SK-N-SH treated with all-trans-retinoic acid at 6 μM for 48 hours (cell line): ENCODE measurements around the gene MNT.

Experiments used
- ATAC-seq: fragments of 200-7000 bp; cut with Tn5 transposase; 3 replicates; pipeline ENCODE4 v1.9.1; 2020; ENCODE audit warnings: mild to moderate bottlenecking, moderate library complexity
- ARNTL ChIP-seq: fragments of 450-650 bp; formaldehyde crosslinking; IDR thresholded peaks from 2 replicates; pipeline ENCODE4 v1.5.0; 2020; ENCODE audit warnings: low read depth, mild to moderate bottlenecking, moderate library complexity, borderline replicate concordance
- BACH2 ChIP-seq: fragments of 250-450 bp; sonication (Bioruptor Pico); IDR thresholded peaks from 2 replicates; pipeline ENCODE4 v1.9.0; 2021; ENCODE audit warnings: mild to moderate bottlenecking, borderline replicate concordance
- CSDC2 ChIP-seq: fragments of 250-450 bp; sonication (Bioruptor Pico); IDR thresholded peaks from 2 replicates; pipeline ENCODE4 v1.5.0; 2020; ENCODE audit warnings: mild to moderate bottlenecking, moderate library complexity
- ESRRG ChIP-seq: fragments of 250-450 bp; sonication (Bioruptor Pico); IDR thresholded peaks from 2 replicates; pipeline ENCODE4 v1.6.1; 2021; ENCODE audit warnings: mild to moderate bottlenecking
- GLIS3 ChIP-seq: fragments of 250-450 bp; sonication (Bioruptor Pico); IDR thresholded peaks from 2 replicates; pipeline ENCODE4 v1.5.0; 2020; ENCODE audit warnings: mild to moderate bottlenecking, moderate library complexity
- ISL1 ChIP-seq: fragments of 250-450 bp; sonication (Bioruptor Pico); IDR thresholded peaks from 2 replicates; pipeline ENCODE4 v2.1.2; 2022; ENCODE audit warnings: mild to moderate bottlenecking, moderate library complexity
- OSR1 ChIP-seq: fragments of 250-450 bp; sonication (Bioruptor Pico); IDR thresholded peaks from 2 replicates; pipeline ENCODE4 v1.8.0; 2022; ENCODE audit warnings: moderate library complexity, mild to moderate bottlenecking, inconsistent platforms
- PPARA ChIP-seq: fragments of 250-450 bp; sonication (Bioruptor Pico); IDR thresholded peaks from 2 replicates; pipeline ENCODE4 v1.5.0; 2020; ENCODE audit warnings: mild to moderate bottlenecking, borderline replicate concordance
- RARB ChIP-seq: fragments of 250-450 bp; sonication (Bioruptor Pico); IDR thresholded peaks from 2 replicates; pipeline ENCODE4 v1.8.0; 2021; ENCODE audit warnings: mild to moderate bottlenecking, moderate library complexity
- SNAI2 ChIP-seq: fragments of 250-450 bp; sonication (Bioruptor Pico); IDR thresholded peaks from 2 replicates; pipeline ENCODE4 v1.5.0; 2020; ENCODE audit warnings: mild to moderate bottlenecking, moderate library complexity
- TCF4 ChIP-seq: fragments of 250-450 bp; sonication (Bioruptor Pico); IDR thresholded peaks from 2 replicates; pipeline ENCODE4 v1.8.0; 2021; ENCODE audit warnings: mild to moderate bottlenecking, moderate library complexity, borderline replicate concordance
- ZC3H10 ChIP-seq: fragments of 250-450 bp; sonication (Bioruptor Pico); IDR thresholded peaks from 2 replicates; pipeline ENCODE4 v1.5.1; 2021; ENCODE audit warnings: mild to moderate bottlenecking, moderate library complexity
- ZFP3 ChIP-seq: fragments of 250-450 bp; sonication (Bioruptor Pico); IDR thresholded peaks from 2 replicates; pipeline ENCODE4 v1.5.0; 2020; ENCODE audit warnings: mild to moderate bottlenecking, moderate library complexity
- ZFP30 ChIP-seq: fragments of 450-650 bp; formaldehyde crosslinking; IDR thresholded peaks from 2 replicates; pipeline ENCODE4 v1.5.0; 2022; ENCODE audit warnings: mild to moderate bottlenecking, moderate library complexity
- ZNF565 ChIP-seq: fragments of 450-650 bp; formaldehyde crosslinking; conservative IDR thresholded peaks from 2 replicates; pipeline ENCODE4 v1.5.0; 2020; ENCODE audit warnings: low read depth, mild to moderate bottlenecking, moderate library complexity
- ZNF70 ChIP-seq: fragments of 450-650 bp; formaldehyde crosslinking; IDR thresholded peaks from 2 replicates; pipeline ENCODE4 v1.5.0; 2020; ENCODE audit warnings: mild to moderate bottlenecking, moderate library complexity
- ZNF8 ChIP-seq: fragments of 450-650 bp; formaldehyde crosslinking; IDR thresholded peaks from 2 replicates; pipeline ENCODE4 v1.5.0; 2020; ENCODE audit warnings: mild to moderate bottlenecking, moderate library complexity
- TF ChIP-seq, protein P1 (sequence below): fragments of 250-450 bp; sonication (Bioruptor Pico); IDR thresholded peaks from 2 replicates; pipeline ENCODE4 v1.5.1; 2021; ENCODE audit warnings: mild to moderate bottlenecking, moderate library complexity
- TF ChIP-seq, protein P2 (sequence below): fragments of 250-450 bp; sonication (Bioruptor Pico); IDR thresholded peaks from 2 replicates; pipeline ENCODE4 v1.5.0; 2020; ENCODE audit warnings: mild to moderate bottlenecking, moderate library complexity
- TF ChIP-seq, protein P3 (sequence below): fragments of 250-450 bp; sonication (Bioruptor Pico); IDR thresholded peaks from 2 replicates; pipeline ENCODE4 v1.8.0; 2021; ENCODE audit warnings: low read depth, mild to moderate bottlenecking, moderate library complexity, borderline replicate concordance
- TF ChIP-seq, protein P4 (sequence below): fragments of 250-450 bp; sonication (Bioruptor Pico); IDR thresholded peaks from 2 replicates; pipeline ENCODE4 v1.5.1; 2020; ENCODE audit warnings: low read depth, mild to moderate bottlenecking, moderate library complexity

Gene MNT

DNA sequence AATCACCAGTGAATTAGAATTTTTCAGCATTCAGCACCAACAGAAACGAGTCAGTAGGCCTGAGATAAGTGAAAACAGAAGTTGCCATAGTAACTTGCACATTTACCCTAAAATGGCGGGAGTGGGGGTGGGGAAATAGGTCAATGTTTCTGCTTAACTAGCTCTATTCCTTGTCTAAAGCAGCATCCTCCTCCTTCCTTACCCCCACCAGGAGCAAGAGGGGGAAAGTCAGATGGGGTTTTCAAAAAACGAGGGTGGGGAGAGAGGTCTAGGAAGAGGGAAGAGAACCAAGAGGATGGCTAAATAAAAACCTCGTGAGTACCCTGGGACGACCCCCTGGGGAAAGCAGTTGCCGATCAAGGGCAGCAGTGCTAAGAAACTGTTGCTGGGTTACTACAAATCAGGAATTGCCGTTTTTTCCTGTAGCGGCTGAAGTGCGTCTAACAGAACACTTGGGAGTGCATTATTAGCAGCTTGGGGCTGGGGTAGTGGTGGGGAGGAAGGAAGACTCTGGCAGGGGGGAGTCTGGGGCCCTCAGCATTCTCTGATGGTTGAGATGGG is 34.4 kb upstream of the MNT start:
- no peak for ATAC-seq

DNA sequence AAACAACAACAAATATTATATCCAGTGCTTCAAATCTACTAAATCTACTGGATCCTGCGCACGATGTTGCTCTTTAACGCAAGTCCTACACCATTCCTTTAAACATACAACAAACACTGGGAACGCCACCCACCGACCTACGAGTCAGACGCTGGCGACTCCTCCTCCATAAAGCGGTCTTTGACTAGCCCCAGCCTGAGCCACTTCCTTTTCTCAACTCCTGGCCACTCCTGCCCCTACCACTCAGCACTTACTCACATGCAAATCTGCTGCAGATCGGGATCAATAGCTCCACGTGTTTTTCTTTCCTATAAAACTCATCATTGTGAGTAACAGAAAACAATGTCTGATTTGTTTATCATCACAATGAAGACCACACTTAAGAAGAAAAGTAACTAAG is 32.8 kb upstream of the MNT start:
- TF ChIP-seq ZFP3 (no peak), GLIS3 (CRISPR knock-in tag) (no peak), ZC3H10 (CRISPR knock-in tag) (no peak), ZNF8 (no peak), SNAI2 (CRISPR knock-in tag) (no peak), BACH2 (no peak), CSDC2 (CRISPR knock-in tag) (no peak), ARNTL (CRISPR knock-in tag) (no peak), ESRRG (CRISPR knock-in tag) (no peak), ZNF70 (CRISPR knock-in tag) (no peak), ISL1 (CRISPR knock-in tag) (no peak), ZFP30 (no peak), TCF4 (CRISPR knock-in tag) (no peak), OSR1 (CRISPR knock-in tag) (no peak), RARB (no peak), ZNF565 (CRISPR knock-in tag) (no peak)
- TF ChIP-seq, protein P1, sequence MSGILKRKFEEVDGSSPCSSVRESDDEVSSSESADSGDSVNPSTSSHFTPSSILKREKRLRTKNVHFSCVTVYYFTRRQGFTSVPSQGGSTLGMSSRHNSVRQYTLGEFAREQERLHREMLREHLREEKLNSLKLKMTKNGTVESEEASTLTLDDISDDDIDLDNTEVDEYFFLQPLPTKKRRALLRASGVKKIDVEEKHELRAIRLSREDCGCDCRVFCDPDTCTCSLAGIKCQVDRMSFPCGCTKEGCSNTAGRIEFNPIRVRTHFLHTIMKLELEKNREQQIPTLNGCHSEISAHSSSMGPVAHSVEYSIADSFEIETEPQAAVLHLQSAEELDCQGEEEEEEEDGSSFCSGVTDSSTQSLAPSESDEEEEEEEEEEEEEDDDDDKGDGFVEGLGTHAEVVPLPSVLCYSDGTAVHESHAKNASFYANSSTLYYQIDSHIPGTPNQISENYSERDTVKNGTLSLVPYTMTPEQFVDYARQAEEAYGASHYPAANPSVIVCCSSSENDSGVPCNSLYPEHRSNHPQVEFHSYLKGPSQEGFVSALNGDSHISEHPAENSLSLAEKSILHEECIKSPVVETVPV (CRISPR knock-in tag): no peak
- TF ChIP-seq, protein P2, sequence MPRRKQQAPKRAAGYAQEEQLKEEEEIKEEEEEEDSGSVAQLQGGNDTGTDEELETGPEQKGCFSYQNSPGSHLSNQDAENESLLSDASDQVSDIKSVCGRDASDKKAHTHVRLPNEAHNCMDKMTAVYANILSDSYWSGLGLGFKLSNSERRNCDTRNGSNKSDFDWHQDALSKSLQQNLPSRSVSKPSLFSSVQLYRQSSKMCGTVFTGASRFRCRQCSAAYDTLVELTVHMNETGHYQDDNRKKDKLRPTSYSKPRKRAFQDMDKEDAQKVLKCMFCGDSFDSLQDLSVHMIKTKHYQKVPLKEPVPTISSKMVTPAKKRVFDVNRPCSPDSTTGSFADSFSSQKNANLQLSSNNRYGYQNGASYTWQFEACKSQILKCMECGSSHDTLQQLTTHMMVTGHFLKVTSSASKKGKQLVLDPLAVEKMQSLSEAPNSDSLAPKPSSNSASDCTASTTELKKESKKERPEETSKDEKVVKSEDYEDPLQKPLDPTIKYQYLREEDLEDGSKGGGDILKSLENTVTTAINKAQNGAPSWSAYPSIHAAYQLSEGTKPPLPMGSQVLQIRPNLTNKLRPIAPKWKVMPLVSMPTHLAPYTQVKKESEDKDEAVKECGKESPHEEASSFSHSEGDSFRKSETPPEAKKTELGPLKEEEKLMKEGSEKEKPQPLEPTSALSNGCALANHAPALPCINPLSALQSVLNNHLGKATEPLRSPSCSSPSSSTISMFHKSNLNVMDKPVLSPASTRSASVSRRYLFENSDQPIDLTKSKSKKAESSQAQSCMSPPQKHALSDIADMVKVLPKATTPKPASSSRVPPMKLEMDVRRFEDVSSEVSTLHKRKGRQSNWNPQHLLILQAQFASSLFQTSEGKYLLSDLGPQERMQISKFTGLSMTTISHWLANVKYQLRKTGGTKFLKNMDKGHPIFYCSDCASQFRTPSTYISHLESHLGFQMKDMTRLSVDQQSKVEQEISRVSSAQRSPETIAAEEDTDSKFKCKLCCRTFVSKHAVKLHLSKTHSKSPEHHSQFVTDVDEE (CRISPR knock-in tag): no peak
- TF ChIP-seq, protein P3, sequence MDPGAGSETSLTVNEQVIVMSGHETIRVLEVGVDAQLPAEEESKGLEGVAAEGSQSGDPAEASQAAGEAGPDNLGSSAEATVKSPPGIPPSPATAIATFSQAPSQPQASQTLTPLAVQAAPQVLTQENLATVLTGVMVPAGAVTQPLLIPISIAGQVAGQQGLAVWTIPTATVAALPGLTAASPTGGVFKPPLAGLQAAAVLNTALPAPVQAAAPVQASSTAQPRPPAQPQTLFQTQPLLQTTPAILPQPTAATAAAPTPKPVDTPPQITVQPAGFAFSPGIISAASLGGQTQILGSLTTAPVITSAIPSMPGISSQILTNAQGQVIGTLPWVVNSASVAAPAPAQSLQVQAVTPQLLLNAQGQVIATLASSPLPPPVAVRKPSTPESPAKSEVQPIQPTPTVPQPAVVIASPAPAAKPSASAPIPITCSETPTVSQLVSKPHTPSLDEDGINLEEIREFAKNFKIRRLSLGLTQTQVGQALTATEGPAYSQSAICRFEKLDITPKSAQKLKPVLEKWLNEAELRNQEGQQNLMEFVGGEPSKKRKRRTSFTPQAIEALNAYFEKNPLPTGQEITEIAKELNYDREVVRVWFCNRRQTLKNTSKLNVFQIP (CRISPR knock-in tag): no peak
- ATAC-seq: no peak

More for the DNA sequence above, 34.4 kb upstream of the MNT start:
- TF ChIP-seq ZFP30 (no peak), ZFP3 (no peak), ZNF70 (CRISPR knock-in tag) (no peak)
- TF ChIP-seq, protein P4, sequence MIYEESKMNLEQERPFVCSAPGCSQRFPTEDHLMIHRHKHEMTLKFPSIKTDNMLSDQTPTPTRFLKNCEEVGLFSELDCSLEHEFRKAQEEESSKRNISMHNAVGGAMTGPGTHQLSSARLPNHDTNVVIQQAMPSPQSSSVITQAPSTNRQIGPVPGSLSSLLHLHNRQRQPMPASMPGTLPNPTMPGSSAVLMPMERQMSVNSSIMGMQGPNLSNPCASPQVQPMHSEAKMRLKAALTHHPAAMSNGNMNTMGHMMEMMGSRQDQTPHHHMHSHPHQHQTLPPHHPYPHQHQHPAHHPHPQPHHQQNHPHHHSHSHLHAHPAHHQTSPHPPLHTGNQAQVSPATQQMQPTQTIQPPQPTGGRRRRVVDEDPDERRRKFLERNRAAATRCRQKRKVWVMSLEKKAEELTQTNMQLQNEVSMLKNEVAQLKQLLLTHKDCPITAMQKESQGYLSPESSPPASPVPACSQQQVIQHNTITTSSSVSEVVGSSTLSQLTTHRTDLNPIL (CRISPR knock-in tag): no peak
- TF ChIP-seq, protein P3 (CRISPR knock-in tag): no peak

DNA sequence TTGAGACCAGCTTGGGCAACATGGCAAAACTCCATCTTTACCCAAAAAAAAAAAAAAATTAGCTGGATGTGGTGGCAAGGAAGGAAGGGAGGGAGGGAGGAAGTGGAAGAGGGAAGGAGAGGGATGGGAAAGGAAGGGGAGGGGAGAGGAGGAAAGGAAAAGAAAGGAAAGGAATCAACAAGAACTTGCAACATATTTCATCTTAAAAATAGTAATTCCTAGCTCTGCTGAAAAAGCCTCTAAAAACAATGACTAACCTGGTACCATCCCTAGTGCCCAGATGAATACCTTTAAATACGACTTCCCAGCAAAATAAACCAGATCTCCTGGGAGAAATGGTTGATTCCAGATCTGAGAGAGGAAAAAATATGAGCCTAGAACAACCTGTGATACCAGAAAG is 27.1 kb upstream of the MNT start:
- TF ChIP-seq OSR1 (CRISPR knock-in tag) (no peak), PPARA (CRISPR knock-in tag) (no peak)
- ATAC-seq: no peak

DNA sequence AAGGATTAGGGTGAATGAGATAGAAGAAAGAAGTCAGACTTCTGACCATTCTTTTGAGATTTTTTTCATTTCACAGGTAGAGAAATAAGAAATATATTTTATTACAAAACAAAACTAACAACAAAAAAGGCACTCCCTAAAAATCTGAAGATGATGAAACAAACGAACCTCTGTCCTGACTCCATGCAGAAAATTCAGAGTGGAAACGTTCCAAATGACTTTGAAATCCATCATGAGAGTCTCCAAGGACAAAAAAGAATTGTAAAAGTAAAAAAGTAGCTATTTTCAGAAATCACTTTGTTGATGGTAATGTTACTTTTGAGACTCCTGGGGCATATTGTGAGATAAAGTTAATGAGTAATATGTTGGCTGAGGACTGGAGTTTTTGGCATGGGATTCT is 26.4 kb upstream of the MNT start:
- TF ChIP-seq ZNF70 (CRISPR knock-in tag): no peak
- no peak for TF ChIP-seq ZFP3
- TF ChIP-seq RARB: no peak
- no peak for TF ChIP-seq ISL1 (CRISPR knock-in tag)
- no peak for TF ChIP-seq PPARA (CRISPR knock-in tag)
- TF ChIP-seq, protein P1 (CRISPR knock-in tag): no peak
- no peak for TF ChIP-seq ZNF8
- TF ChIP-seq, protein P2 (CRISPR knock-in tag): no peak
- TF ChIP-seq, protein P3 (CRISPR knock-in tag): no peak
- TF ChIP-seq, all 23 proteins: peak for 0
- no peak for ATAC-seq
